Activated CD4-positive, alpha-beta T cell treated with anti-CD3 and anti-CD28 coated beads for 4 hours (primary cell): ENCODE data around the gene HIVEP1.

Source experiments
- DNase-seq, 2 donors: peaks; one replicate each; pipeline ENCODE4 v3.0.0-alpha.2; 2020

The HIVEP1 gene

DNA sequence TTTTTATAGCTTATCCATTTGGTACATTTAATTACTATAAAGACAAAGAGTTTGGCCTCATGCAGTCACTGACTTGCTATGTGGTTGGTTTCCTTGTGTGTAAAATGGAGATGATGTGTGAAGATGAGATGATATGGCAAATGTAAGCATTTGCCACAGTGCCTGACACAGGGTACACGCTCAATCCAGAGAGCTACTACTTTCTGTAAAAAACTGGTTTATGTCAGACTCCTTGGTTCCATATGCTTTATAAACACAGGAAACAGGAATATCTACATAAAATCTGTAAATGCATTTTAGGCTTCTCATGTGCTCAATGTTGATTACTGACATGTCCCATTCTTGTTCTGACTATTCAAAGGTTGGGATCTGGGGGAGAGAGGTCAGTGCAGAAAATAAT lies 10.4 kb downstream of the HIVEP1 start:
- no peak for DNase-seq

DNA sequence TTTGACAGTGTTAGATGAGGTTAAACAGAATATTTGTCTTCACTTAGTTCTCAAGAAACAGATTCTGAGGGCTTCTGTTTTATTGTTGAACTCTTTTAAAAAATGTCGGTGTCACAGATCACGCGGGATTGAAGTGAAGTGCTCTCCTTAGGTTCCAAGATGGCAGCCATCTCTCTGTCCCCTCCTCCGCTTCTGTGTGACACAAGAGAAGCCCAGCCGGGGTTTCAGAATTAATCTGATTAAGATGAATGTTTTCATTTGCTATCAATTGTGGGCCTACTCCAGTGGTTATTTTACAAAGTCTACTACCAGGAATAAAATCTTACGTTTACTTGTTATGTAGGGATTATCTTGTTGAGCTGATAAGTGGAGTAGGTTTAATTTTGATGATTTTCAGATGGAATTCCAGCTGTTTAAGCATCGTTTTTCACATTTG lies 10.9 kb downstream of the HIVEP1 start:
- no peak for DNase-seq

GRCh38 chr6:12024216-12024615 lies 12.1 kb downstream of the HIVEP1 start:
- DNase-seq = no peak

DNA sequence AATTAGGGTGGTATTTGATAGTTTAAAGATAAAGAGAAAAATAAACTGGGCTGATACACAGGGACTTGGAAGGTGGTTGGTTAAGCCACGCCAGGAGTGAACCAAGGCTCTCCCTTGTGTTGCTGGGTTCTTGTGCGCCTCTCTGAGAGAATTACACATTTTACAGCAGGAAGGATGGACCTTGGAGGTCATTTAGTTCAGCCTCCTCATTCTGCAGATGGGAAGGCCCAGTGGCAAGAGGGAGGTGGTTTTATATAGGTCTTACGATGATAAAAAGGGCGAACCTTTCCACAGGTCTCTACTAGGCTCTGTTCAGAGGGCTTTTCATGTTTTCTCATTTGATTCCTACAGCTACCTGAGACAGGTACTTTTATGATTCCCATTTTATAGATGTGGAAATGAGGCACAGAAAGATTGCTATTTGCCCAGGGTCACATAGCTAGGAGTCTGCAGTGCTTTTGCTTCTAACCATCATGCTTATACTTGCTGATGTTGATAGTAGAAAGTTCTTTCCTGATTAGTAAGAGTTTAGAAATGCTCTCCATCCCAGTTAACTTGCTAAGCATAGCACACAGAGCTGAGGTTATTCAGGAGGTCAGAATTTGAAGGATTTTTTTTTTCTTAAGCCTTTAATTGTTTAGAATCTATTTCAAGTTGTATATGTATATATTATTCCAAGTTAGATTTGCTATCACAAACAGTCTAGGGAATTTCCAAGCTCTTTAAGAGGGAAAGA lies 12.8 kb downstream of the HIVEP1 start:
- DNase-seq = no peak

GRCh38 chr6:12026120-12026519 lies 14.0 kb downstream of the HIVEP1 start:
- no peak for DNase-seq

- no peak for DNase-seq
These were observed 14.7 kb downstream of the HIVEP1 start for GRCh38 chr6:12026833-12027232.

DNA sequence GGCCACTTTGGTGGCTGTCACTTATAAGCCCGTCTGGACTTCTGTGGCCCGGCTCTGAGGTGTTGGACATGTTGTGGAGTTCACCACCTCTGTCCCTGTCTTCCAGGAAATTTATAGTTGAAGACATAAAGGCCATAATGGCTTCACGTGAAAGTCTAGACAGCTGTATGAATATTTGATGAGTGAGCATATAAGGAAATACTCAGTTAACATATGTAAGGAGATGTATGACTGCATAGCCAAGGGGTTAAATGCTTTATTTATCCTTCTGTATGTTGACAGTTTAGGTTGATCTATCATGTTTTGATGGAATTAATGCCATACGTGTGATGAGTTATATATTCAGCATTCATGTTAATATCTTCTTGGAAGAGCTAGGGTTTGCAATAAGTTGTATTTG lies 16.1 kb downstream of the HIVEP1 start:
- no peak for DNase-seq

DNA sequence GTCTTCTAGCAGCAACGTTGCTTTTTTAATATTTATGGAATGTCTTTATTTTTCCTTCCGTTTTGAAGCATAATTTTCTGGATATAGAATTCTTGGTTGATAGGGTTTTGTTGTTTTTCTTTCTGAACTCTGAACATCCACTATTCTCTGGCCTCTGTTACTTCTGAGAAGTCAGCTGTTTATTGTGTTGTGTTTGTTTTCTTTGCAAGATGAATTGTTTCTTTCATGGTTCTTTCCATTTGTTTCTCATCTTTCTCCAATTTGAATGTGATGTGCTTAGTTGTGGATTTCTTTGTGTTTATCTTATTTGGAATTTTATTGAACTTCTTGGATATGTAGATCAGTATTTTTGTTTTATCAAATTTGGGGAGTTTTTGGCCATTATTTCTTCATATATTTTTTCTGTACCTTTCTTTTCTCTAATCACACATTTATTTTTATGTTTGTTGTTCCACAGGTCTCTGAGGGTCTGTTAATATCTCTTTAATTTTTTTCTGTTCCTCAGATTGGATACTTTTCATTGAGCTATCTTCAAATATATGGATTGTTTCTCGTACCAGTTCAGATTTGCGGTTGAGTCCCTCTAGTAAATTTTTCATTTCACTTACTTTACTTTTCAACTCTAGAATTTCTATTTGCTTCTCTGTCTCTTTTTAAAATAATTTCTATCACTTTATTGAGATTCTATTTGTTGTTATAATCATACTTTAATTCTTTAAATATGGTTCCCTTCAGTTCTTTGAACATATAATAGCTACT lies 18.0 kb downstream of the HIVEP1 start:
- DNase-seq = no peak

DNA sequence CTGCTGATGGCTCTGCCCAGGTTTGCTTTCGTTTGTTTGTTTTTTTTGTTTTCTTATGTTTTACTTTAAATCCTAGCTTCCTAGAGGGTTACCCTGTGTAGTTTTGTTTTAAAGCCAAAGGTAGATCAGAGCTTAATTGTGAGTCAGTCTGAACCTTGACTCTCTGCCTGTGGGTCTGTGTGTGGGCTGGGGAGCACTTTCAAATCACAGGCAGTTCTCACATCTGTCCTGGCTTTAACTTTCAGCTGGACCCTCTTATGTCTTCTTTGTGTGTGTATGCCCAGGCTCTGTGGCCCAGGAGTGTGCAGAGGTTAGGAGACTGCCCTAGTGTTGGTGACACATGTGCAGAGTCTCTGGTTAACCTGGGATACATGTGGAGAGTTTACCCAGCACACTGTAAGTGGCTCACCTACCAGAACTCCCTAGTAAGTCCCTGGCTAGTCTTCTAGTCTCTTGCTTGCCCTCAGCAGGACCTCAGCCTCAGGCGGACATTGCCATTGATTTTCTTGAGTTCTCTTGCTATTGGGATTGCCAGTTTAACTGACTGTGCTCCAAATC lies 19.0 kb downstream of the HIVEP1 start:
- no peak for DNase-seq

- no peak for DNase-seq
These were observed 20.9 kb downstream of the HIVEP1 start for GRCh38 chr6:12032783-12033573.

DNA sequence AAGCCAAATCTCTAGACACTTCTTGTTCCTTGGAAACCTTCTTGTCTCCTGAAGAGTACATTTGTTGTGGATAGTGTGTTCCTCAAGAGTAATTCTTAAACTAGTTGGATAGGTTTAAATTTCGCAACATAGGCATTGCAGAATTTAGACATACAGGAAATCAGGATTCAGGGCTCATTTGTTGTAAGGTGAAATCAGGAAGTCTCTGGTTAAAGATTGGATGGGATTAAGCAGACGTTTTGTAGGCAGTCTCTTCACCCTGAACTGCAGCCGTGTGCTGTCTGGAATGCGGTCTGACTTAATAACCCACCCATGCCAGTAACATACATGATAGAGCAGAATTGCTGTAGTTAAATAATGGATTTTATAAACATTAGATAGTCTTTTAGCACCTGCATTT lies 21.7 kb downstream of the HIVEP1 start:
- DNase-seq = no peak

DNA sequence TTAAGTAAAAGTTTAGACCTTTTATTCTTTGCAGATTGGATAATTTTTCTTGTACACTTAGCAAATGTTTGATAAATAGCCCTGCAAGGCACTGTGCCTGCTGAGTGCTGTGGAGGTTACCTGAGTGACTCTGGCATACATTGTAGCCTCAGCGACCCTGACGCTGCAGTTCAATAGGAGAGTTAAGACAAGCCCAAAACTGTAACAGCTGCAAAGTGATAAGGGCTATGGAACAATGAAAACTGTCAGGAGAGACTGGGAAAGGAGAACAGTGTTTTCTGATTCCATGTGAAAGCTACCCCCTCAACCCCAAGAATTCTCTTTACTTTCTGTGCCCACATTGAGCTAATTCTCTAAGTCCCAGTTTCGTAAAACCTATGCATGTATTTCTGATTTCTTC lies 22.2 kb downstream of the HIVEP1 start:
- DNase-seq = no peak

DNA sequence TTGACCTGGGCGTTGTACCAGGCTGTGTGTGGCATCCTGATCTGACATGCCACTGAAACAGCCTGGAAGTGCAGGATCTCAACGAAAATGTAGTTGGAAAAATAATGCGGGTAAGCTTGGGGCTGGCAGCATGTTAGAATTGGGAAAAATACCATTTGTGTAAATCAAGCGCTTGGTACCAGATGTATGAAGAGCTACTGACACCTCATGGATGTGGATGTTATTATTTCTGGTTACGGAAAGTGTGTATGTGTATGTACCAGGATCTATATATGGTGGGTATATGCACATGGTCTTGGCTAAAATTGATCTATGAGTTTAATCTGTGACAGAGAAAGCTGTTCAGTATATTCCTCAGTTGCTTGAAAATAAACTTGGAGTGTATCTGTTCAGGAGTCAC lies 22.7 kb downstream of the HIVEP1 start:
- no peak for DNase-seq

DNA sequence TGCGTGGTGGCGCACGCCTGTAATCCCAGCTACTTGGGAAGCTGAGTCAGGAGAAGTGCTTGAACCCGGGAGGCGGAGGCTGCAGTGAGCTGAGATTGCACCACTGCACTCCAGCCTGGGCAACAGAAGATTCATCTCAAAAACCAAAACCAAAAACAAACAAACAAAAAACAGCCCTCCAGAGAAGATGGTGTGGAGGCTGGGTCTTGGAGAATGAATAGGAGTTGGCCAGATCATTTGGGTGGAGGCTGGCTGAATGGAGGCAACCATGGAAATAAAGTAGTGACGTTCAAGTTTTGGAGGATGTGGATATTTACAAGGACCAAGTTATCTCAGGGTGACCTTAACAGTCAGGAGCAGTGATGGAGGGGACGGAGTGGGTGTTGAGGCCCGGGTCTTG lies 24.7 kb downstream of the HIVEP1 start:
- no peak for DNase-seq

DNA sequence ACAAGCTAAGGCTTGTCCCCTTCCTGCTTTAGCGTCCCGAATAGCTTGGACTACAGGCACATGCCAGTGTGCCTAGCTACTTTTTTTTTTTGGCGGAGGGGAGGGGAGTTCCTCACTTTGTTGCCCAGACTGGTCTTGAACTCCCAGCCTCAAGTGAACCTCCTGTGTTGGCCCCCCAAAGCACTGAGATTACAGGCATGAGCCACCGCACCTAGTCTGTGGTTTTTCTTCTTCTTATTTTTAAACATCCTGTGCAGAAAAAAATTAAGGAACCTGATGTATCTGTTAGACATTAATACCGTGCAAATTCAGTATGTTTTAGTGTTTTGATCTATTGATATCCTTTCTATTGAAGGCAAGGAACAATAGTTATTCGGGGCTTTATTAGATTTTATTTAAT lies 25.7 kb downstream of the HIVEP1 start:
- no peak for DNase-seq

DNA sequence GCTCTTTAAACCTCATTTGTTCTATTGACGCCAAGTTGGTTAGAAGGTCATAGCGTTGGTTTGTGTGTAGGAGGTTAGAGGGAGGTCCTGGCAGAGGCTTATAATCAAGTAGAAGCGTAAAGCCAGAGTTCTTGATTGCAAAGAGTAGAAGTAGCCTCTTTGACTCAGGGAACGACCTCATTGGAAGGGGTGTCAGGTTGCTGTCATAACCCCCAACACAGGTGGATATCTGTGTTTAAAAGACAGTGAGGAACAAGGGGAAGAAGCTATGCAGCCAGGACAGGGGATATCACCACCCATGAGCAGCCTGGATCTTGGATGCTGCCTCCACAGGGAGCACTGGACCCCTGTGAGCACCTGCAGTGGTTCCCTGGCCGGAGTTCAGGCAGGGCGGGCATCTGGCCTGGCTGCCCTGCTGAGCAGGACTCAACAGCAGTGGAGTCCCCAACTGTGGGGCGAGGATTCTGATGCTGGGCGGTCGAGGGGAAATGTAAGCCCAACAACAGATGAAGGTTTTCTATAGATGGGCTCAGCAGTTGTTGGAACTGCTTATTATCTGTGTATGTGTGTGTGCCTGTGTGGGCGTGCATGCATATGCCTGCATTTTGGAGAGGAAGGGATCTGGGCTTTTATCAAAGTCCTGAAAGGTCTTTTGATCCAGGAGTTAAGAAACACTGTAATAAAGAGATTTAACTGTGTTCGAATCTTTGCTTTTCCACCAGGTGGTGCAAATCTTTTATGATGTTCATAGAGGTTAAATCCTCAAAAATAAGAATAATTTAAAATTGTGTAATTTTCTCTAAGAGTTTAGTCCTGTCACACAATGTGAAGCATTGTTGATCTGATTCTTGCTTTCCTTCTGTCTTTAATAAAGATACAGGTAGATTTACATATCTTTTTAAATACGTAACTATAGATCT lies 27.7 kb downstream of the HIVEP1 start:
- no peak for DNase-seq

- DNase-seq = no peak
These were observed 35.2 kb downstream of the HIVEP1 start for GRCh38 chr6:12047304-12047703.

DNA sequence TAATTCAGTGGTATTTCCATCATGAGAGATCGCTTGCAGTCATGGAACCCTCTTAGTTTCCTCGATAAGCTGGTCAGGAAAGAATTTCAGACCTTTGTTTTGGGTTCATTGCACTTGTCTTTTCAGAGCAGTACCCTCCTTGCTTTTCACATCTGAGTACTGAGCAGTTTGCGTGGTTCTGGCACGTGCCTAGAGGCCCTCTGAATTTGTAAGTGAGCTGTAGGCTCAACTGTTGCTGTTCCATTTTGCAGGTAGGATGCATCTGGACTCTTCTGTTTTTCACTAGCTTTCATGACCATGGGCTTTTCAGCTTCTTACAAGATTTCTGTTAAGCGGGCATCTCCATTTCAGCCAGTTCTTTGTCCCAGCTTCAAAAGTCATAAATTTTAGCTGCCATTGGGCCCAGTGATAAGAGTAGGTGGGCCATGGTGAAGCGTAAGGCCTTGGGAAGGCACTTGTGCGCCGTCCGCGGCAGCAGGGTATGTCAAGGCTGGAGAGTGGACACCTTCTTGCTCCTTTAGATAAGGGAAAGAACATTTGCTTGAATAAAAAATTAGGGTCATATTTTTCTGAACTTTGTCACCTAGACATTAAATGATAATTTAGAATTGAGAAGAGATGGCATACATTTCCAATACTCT lies 35.8 kb downstream of the HIVEP1 start:
- DNase-seq = no peak

DNA sequence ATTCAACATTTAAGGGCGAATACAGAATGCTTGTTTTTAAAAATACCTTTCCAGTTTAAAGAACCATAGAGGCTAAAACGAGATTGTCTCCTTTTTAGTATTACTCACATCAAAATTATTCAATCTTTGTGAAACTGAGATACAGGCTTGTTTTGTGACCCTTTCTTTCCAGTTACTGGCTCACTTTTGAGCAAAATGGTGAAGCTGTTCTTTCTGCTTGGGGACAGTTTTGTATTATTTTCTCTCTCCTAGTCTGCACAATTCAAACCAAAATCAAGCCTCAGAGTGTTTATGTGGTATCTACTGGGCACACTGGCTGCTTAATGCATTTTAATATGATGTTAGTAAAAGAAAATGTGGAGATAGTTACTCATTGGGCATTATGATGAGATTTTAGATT lies 36.5 kb downstream of the HIVEP1 start:
- DNase-seq = no peak

- DNase-seq = no peak
These were observed 37.1 kb downstream of the HIVEP1 start for GRCh38 chr6:12049165-12049564.

- peak; percentile 48 to 51 for DNase-seq
These were observed 39.8 kb downstream of the HIVEP1 start for GRCh38 chr6:12051861-12052368.
